ENCODE measurements around the gene ARSH.
"Not testable (repeated sequence)": the region's sequence is repeated elsewhere in the genome, so short reads cannot be mapped to it uniquely, and the experiment has no call there.

The ARSH gene

GRCh38 chrX:2967998-2968909 lies 38.1 kb upstream of the ARSH start:
- Histone ChIP-seq H3K4me1 (ENCODE audit: control insufficient read depth in 2 of 2, insufficient read depth in 2 of 2, low read length in 2 of 2) (peaks cover 0 to 10% of the 10 kb centered on the region in 2 donors), H3K9ac (ENCODE audit: low read depth in 1 of 2, low read length in 2 of 2) (no peak overlapping the region), H3K4me3 (ENCODE audit: low read length in 2 of 2) (peak overlapping the region; percentile 19 to 31), H3K9me3 (ENCODE audit: control insufficient read depth in 2 of 2, low read length in 2 of 2) (no peaks in the 10 kb centered on the region), H3K27me3 (ENCODE audit: control insufficient read depth in 2 of 2, insufficient read depth in 2 of 2, low read length in 2 of 2) (no peaks in the 10 kb centered on the region), H3K27ac (ENCODE audit: low read depth in 2 of 2, low read length in 2 of 2) (no peak overlapping the region), H3K36me3 (ENCODE audit: control insufficient read depth in 2 of 2, insufficient read depth in 2 of 2, low read length in 2 of 2) (no peaks in the 10 kb centered on the region)

DNA sequence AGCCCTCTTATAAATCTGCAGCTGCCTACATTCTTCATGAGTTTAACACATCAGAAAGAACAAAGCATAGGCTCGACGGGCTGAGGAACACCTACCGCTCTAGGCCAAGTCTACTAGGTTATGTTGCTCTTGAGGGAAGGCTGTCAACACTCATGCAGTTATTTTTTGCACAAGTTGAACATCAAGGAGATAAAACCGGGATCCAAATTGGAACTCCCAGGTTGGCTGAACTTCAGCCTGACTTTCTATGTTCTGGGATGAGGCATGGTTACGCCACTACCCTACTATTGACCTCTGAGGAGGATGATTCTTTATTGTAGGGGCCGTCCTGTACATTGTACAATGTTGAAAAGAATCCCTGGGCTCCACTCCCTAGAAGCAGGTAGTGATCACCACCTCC lies 37.3 kb upstream of the ARSH start:
- peaks cover 0 to 10% of the 10 kb centered on the region in 2 donors for H3K4me1 ChIP-seq (ENCODE audit: control insufficient read depth in 2 of 2, insufficient read depth in 2 of 2, low read length in 2 of 2)
- no peaks in the 10 kb centered on the region for H3K27me3 ChIP-seq (ENCODE audit: control insufficient read depth in 2 of 2, insufficient read depth in 2 of 2, low read length in 2 of 2)
- H3K36me3 ChIP-seq (ENCODE audit: control insufficient read depth in 2 of 2, insufficient read depth in 2 of 2, low read length in 2 of 2): no peaks in the 10 kb centered on the region
- H3K27ac ChIP-seq (ENCODE audit: low read depth in 2 of 2, low read length in 2 of 2): no peak overlapping the region
- H3K9me3 ChIP-seq (ENCODE audit: control insufficient read depth in 2 of 2, low read length in 2 of 2): no peaks in the 10 kb centered on the region
- no peak overlapping the region for H3K4me3 ChIP-seq (ENCODE audit: low read length in 2 of 2)
- no peak overlapping the region for H3K9ac ChIP-seq (ENCODE audit: low read depth in 1 of 2, low read length in 2 of 2)

DNA sequence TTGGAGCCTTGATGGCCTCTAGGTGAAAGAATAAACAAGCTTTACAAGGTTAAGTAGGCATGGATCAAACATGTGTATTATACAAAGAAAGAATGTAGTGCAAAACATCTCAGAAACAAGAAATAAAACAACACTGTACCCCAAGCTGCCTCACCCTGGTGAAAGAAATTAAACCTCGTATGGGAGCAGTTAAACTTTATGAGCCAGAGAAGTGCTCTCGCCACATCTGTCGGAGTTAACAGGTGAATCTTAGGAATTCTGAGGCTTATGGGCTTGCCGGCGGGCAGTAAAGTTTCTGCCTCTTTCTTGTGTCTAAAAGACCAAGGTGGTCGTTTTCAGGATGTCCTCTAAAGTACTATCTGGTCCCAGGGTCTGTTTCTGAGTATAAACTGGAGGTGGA lies 34.0 kb upstream of the ARSH start:
- no peak overlapping the region for H3K27ac ChIP-seq (ENCODE audit: low read depth in 2 of 2, low read length in 2 of 2)
- no peaks in the 10 kb centered on the region for H3K36me3 ChIP-seq (ENCODE audit: control insufficient read depth in 2 of 2, insufficient read depth in 2 of 2, low read length in 2 of 2)
- no peaks in the 10 kb centered on the region for H3K27me3 ChIP-seq (ENCODE audit: control insufficient read depth in 2 of 2, insufficient read depth in 2 of 2, low read length in 2 of 2)
- no peak overlapping the region for H3K4me3 ChIP-seq (ENCODE audit: low read length in 2 of 2)
- no peaks in the 10 kb centered on the region for H3K9me3 ChIP-seq (ENCODE audit: control insufficient read depth in 2 of 2, low read length in 2 of 2)
- no peak overlapping the region for H3K9ac ChIP-seq (ENCODE audit: low read depth in 1 of 2, low read length in 2 of 2)
- H3K4me1 ChIP-seq (ENCODE audit: control insufficient read depth in 2 of 2, insufficient read depth in 2 of 2, low read length in 2 of 2): peaks cover 0 to 3% of the 10 kb centered on the region in 2 donors

- H3K9ac ChIP-seq (ENCODE audit: low read depth in 1 of 2, low read length in 2 of 2): no peak overlapping the region
Observed at GRCh38 chrX:2974961-2975360, 31.4 kb upstream of the ARSH start.

GRCh38 chrX:2978639-2979038 lies 27.7 kb upstream of the ARSH start:
- not testable (repeated sequence) for H3K4me1 ChIP-seq (ENCODE audit: control insufficient read depth in 2 of 2, insufficient read depth in 2 of 2, low read length in 2 of 2); H3K9ac ChIP-seq (ENCODE audit: low read depth in 1 of 2, low read length in 2 of 2); H3K27ac ChIP-seq (ENCODE audit: low read depth in 2 of 2, low read length in 2 of 2); H3K36me3 ChIP-seq (ENCODE audit: control insufficient read depth in 2 of 2, insufficient read depth in 2 of 2, low read length in 2 of 2); H3K4me3 ChIP-seq (ENCODE audit: low read length in 2 of 2); H3K27me3 ChIP-seq (ENCODE audit: control insufficient read depth in 2 of 2, insufficient read depth in 2 of 2, low read length in 2 of 2); H3K9me3 ChIP-seq (ENCODE audit: control insufficient read depth in 2 of 2, low read length in 2 of 2)

More at GRCh38 chrX:2974961-2975360, 31.4 kb upstream of the ARSH start:
- Histone ChIP-seq H3K27me3 (ENCODE audit: control insufficient read depth in 2 of 2, insufficient read depth in 2 of 2, low read length in 2 of 2) (no peaks in the 10 kb centered on the region), H3K9me3 (ENCODE audit: control insufficient read depth in 2 of 2, low read length in 2 of 2) (no peaks in the 10 kb centered on the region), H3K4me1 (ENCODE audit: control insufficient read depth in 2 of 2, insufficient read depth in 2 of 2, low read length in 2 of 2) (no peaks in the 10 kb centered on the region), H3K36me3 (ENCODE audit: control insufficient read depth in 2 of 2, insufficient read depth in 2 of 2, low read length in 2 of 2) (no peaks in the 10 kb centered on the region), H3K4me3 (ENCODE audit: low read length in 2 of 2) (no peak overlapping the region), H3K27ac (ENCODE audit: low read depth in 2 of 2, low read length in 2 of 2) (no peak overlapping the region)

DNA sequence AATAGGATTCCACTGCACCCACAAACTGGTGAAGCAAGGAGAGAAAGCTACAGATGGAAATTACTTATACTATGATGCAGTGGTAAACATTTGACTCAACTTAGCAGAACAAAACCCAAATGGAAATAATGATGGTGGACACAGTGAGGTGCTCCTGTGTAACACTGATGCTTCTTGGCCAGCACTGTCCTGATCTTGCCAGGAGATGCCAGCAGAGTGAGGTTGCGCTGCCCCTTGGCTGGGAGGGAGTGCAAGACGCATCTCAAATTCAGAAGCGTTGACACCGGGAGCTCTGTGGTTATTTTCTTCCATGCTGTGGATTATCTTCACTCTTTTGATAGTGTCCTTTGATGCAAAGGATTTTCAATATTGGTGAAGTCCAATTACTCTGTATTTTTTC lies 22.0 kb upstream of the ARSH start:
- H3K36me3 ChIP-seq (ENCODE audit: control insufficient read depth in 2 of 2, insufficient read depth in 2 of 2, low read length in 2 of 2): no peaks in the 10 kb centered on the region
- no peak overlapping the region for H3K4me3 ChIP-seq (ENCODE audit: low read length in 2 of 2)
- no peaks in the 10 kb centered on the region for H3K4me1 ChIP-seq (ENCODE audit: control insufficient read depth in 2 of 2, insufficient read depth in 2 of 2, low read length in 2 of 2)
- H3K27me3 ChIP-seq (ENCODE audit: control insufficient read depth in 2 of 2, insufficient read depth in 2 of 2, low read length in 2 of 2): no peaks in the 10 kb centered on the region
- no peak overlapping the region for H3K27ac ChIP-seq (ENCODE audit: low read depth in 2 of 2, low read length in 2 of 2)
- H3K9ac ChIP-seq (ENCODE audit: low read depth in 1 of 2, low read length in 2 of 2): no peak overlapping the region
- no peaks in the 10 kb centered on the region for H3K9me3 ChIP-seq (ENCODE audit: control insufficient read depth in 2 of 2, low read length in 2 of 2)

GRCh38 chrX:2989565-2989964 lies 16.8 kb upstream of the ARSH start:
- no peaks in the 10 kb centered on the region for H3K9me3 ChIP-seq (ENCODE audit: control insufficient read depth in 2 of 2, low read length in 2 of 2)
- no peaks in the 10 kb centered on the region for H3K4me1 ChIP-seq (ENCODE audit: control insufficient read depth in 2 of 2, insufficient read depth in 2 of 2, low read length in 2 of 2)
- no peak overlapping the region for H3K4me3 ChIP-seq (ENCODE audit: low read length in 2 of 2)
- H3K9ac ChIP-seq (ENCODE audit: low read depth in 1 of 2, low read length in 2 of 2): no peak overlapping the region
- H3K36me3 ChIP-seq (ENCODE audit: control insufficient read depth in 2 of 2, insufficient read depth in 2 of 2, low read length in 2 of 2): no peaks in the 10 kb centered on the region
- H3K27ac ChIP-seq (ENCODE audit: low read depth in 2 of 2, low read length in 2 of 2): no peak overlapping the region
- no peaks in the 10 kb centered on the region for H3K27me3 ChIP-seq (ENCODE audit: control insufficient read depth in 2 of 2, insufficient read depth in 2 of 2, low read length in 2 of 2)

- H3K36me3 ChIP-seq (ENCODE audit: control insufficient read depth in 2 of 2, insufficient read depth in 2 of 2, low read length in 2 of 2): no peaks in the 10 kb centered on the region
- peaks cover 0 to 6% of the 10 kb centered on the region in 2 donors for H3K9me3 ChIP-seq (ENCODE audit: control insufficient read depth in 2 of 2, low read length in 2 of 2)
- H3K9ac ChIP-seq (ENCODE audit: low read depth in 1 of 2, low read length in 2 of 2): no peak overlapping the region
- H3K27me3 ChIP-seq (ENCODE audit: control insufficient read depth in 2 of 2, insufficient read depth in 2 of 2, low read length in 2 of 2): no peaks in the 10 kb centered on the region
- H3K4me1 ChIP-seq (ENCODE audit: control insufficient read depth in 2 of 2, insufficient read depth in 2 of 2, low read length in 2 of 2): no peaks in the 10 kb centered on the region
- H3K4me3 ChIP-seq (ENCODE audit: low read length in 2 of 2): no peak overlapping the region
- H3K27ac ChIP-seq (ENCODE audit: low read depth in 2 of 2, low read length in 2 of 2): no peak overlapping the region
Observed at GRCh38 chrX:3010532-3010931, 4.2 kb downstream of the ARSH start.

GRCh38 chrX:3017492-3017891 lies 11.1 kb downstream of the ARSH start:
- Histone ChIP-seq H3K27ac (ENCODE audit: low read depth in 2 of 2, low read length in 2 of 2) (no peak overlapping the region), H3K27me3 (ENCODE audit: control insufficient read depth in 2 of 2, insufficient read depth in 2 of 2, low read length in 2 of 2) (no peaks in the 10 kb centered on the region)

DNA sequence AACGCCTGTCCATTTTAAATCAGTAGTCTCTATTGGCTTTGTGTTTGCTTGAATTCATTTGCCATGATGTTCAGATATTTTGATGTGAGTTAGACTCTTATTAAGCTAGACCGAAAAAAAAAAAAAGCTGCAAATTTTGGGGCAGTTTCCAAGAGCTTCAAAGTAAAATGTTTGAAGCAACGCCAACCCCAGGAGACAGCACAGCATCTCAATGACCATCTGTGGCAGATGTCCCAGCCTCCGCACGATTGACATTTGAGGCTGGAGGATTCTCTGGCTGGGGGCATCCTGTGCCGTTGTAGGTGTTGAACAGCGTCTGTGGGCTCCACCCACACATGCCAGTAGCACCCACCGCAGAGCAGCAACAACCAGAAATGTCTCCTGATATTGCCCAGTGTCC lies 17.8 kb downstream of the ARSH start:
- no peak overlapping the region for H3K27ac ChIP-seq (ENCODE audit: low read depth in 2 of 2, low read length in 2 of 2)
- H3K27me3 ChIP-seq (ENCODE audit: control insufficient read depth in 2 of 2, insufficient read depth in 2 of 2, low read length in 2 of 2): no peaks in the 10 kb centered on the region
- H3K4me3 ChIP-seq (ENCODE audit: low read length in 2 of 2): no peak overlapping the region
- H3K9ac ChIP-seq (ENCODE audit: low read depth in 1 of 2, low read length in 2 of 2): no peak overlapping the region
- no peaks in the 10 kb centered on the region for H3K9me3 ChIP-seq (ENCODE audit: control insufficient read depth in 2 of 2, low read length in 2 of 2)
- no peaks in the 10 kb centered on the region for H3K36me3 ChIP-seq (ENCODE audit: control insufficient read depth in 2 of 2, insufficient read depth in 2 of 2, low read length in 2 of 2)
- H3K4me1 ChIP-seq (ENCODE audit: control insufficient read depth in 2 of 2, insufficient read depth in 2 of 2, low read length in 2 of 2): no peaks in the 10 kb centered on the region

More at GRCh38 chrX:3017492-3017891, 11.1 kb downstream of the ARSH start:
- H3K4me3 ChIP-seq (ENCODE audit: low read length in 2 of 2): no peak overlapping the region
- no peak overlapping the region for H3K9ac ChIP-seq (ENCODE audit: low read depth in 1 of 2, low read length in 2 of 2)
- no peaks in the 10 kb centered on the region for H3K9me3 ChIP-seq (ENCODE audit: control insufficient read depth in 2 of 2, low read length in 2 of 2)
- no peaks in the 10 kb centered on the region for H3K4me1 ChIP-seq (ENCODE audit: control insufficient read depth in 2 of 2, insufficient read depth in 2 of 2, low read length in 2 of 2)
- H3K36me3 ChIP-seq (ENCODE audit: control insufficient read depth in 2 of 2, insufficient read depth in 2 of 2, low read length in 2 of 2): no peaks in the 10 kb centered on the region

Data from mucosa of rectum (tissue), 2 donors.